Right forelimb (tissue), 1 donor: ENCODE results near the gene CA7.

Source experiments
- DNase-seq: peaks from one replicate; pipeline ENCODE4 v3.0.0-alpha.2; 2018

The CA7 gene

GRCh38 chr16:66844342-66845079, at the start of gene CA7:
Gene CA7, plus strand, starts transcription at chr16:66844414. Its CDS starts 74 bp downstream, at chr16:66844488.
- DNase-seq, result no peak

- DNase-seq, result no peak
Measured at GRCh38 chr16:66798161-66798560, 46.1 kb upstream of the CA7 start.

- no peak for DNase-seq
Measured at GRCh38 chr16:66800856-66801255, 43.4 kb upstream of the CA7 start.

- no peak for DNase-seq
Measured at GRCh38 chr16:66801320-66802105, 42.7 kb upstream of the CA7 start, which contains the start of gene TERB1. Gene TERB1, minus strand, starts transcription at chr16:66801584. Its CDS starts 4,786 bp downstream, at chr16:66796798.

GRCh38 chr16:66802159-66802558, 42.1 kb upstream of the CA7 start:
- DNase-seq, result no peak

DNA sequence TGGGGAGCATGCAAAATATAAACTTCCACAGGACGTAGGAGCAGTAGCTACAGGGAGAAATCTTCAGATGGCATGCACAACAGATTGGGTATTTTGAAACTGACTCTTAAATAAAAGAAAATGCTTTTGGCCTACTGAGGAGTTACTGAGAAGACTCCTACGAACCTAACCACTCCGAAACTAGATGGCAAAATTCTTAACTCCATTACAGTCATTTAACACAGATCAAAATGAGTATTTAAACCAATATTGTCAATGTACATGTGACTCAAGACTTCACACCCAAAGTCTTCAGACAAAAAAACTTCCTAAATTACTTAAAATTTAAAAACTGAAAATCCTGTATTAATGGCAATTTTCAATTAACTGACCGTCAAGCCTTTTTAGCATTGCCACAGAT, 34.4 kb upstream of the CA7 start:
- DNase-seq, result no peak

DNA sequence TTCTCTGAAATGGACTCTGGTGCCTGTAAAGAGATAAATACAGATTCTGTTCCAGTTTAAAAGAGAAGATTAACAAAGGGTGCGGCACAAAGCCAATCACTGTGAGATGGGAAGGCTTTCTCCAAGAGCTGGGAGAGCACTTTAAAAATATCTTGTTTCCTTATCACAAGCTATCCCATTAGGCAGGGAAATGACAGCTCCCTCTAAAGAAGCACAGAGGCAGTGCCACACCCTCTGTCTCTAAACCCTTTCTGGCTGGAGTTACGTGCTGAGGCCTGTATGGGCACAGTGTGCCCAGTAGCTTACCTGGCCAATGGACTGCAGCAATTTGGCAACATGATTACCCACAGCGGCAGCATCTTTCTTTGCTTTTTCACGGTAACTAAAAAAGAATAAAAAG, 33.8 kb upstream of the CA7 start:
- no peak for DNase-seq

DNA sequence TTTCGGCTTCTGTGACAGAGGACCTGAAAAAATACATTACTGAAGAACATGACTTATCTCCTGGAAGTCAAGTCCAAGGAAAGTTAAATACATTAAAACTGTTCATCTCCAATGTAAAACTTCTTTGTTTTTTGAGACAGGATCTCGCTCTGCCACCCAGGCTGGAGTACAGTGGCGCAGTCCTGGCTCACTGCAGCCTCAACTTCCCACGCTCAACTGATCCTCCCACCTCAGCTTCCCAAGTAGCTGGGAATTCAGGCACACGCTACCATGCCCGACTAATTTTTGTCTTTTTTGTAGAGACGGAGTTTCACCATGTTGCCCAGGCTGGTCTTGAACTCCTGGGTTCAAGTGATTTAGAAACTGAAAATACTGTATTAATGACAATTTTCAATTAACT, 33.2 kb upstream of the CA7 start:
- DNase-seq, result no peak

GRCh38 chr16:66814734-66815133, 29.5 kb upstream of the CA7 start:
- DNase-seq, result no peak

DNA sequence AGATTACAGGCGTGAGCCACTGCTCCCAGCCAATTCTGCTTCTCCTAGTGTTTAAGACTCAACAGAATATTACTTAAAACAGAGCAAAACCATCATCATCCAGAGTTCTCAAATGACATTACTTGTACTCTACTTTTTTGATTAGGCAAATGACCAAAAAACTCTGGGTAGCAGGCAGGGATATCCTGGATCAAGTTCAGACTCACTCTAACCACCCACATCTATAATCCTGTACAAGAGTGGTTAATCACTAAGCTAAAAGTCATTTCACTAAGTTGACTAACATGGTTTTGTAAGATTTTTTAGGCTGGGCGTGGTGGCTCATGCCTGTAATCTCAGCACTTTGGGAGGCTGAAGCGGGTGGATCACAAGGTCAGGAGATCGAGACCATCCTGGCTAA, 20.2 kb upstream of the CA7 start:
- DNase-seq, result no peak

DNA sequence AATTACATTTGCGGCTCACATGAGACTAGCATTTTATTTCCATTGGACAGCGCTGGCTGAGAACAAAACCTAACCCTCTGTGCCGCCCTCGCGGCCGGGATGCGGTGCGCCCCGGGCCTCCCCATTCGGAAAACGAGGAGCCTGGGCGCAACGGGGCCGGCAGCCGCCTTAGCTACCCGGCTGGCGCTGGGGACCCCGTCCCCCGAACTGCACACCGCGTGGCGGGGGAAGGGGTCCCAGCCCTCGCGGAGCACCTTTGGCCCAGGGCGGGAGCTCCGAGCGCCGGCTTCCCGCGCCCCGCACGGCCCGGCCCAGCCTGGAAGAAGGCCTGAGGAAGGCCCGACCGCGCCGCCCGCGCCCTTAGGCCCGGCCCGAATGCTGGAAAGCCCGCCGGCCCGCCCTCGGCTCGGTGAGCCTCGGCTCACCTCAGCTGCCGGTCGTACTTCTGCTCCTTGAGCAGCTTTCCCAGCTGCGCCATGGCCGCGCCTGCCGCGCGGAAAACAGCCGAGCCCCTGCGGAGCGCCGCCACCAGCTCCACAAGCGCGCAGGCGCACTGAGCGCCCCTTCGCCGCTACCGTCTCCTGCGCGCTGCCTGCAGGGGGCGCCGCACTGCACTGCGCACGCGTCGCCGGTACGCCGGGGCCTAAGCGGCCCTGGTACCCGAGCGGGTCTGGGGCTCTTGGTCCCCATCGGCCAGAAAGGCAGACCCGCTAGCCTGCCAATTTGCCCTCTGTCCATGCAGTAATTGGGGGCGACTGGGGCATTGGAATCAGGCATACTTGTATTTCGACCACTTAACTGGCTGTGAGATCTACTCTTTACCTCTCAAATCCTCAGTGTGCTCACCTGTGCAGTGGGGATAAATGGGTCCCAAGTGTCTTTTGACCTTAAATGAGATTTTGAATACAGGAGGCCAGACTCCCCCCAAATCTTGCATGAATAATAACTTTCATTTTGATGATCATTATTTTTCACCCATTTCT, 13.5 kb upstream of the CA7 start, which contains the start of gene NAE1:
TSS of gene NAE1 (minus strand) at position 555 of the 983 bp plus-strand sequence. CDS start at position 478, 77 bp downstream.
- peak; percentile 94 for DNase-seq

DNA sequence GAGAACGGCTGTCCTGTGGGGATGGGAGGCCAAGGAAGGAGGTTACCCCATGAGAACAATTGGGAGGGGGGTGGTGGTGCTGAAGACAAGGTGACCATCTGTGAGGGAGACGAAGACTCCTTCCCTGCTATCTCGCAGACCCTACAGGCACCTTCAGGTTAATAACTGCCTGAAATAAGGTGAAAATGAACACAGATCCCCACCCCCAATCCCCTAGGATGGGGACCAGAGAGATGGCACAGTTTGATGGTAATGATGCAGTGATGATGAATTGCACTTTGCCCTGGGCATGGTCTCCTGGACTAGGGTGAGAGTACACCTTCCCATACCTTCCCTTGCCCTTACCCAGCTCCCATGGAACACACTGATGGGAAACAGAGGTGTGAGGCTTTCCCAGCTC, 12.0 kb upstream of the CA7 start:
- no peak for DNase-seq

DNA sequence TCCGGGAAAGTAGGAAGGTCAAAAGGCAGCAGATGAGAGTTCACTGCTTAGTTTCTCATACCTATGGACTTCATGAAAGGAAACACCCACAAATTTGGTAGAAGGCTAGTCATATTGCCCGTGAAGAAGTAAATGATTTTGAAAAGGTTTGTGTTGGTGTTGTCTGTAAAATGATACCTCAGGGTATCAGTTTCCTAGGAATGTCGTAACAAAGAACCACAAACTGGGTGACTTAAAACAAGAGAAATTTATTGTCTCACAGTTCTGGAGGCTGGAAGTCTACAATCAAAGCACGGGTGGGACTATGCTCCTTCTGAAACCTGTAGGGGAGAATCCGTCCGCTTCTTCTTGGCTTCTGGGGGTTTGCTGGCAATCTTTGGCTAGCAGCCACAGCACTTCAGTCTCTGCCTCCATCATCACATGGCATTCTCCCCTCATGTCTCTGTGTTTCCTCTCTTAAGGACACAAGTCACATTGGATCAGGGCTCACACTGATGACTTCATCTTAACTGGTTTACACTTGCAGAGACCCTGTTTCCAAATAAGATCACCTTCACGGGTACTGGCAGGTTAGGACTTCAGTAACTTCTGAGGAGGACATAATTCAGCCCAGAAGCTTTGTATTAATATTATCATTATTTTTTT, 11.4 kb upstream of the CA7 start:
- DNase-seq, result no peak

DNA sequence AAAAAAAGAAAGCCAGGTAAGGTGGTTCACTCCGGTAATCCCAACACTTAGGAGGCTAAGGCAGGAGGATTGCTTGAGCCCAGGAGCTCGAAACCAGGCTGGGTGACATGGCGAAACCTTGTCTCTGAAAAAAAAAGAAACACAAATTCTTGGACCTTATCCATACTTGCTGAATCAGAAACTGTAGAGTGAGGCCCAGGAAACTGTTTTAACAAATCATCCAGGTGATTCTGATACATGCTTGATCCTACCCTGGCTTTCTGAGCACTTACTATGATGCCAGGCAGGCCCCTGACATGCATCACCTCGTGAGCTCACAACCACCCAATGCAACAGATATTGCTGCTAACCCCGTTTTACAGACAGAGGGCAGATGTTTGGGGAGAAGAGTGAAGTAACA, 9.5 kb upstream of the CA7 start:
- DNase-seq, result no peak

- DNase-seq, result no peak
Measured at GRCh38 chr16:66840883-66841282, 3.3 kb upstream of the CA7 start.

DNA sequence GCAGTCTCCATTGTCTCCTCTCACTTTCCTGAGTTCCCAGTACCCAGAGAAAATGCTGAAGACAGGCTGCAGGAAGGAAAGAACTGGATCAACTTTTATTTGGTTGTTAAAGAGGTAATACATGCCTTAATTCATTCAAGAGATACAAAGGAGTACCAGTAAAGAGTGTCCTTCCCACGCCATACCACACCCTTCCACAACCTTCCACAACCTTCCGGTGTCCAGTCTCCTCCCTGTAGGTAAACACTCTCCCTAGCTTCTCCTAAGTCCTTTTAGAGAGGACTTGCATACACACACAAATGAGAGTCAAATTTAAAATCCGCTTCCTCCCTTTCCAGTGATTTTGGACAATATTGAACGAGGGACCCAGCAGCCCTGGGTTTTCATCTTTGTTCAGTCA, 2.8 kb upstream of the CA7 start:
- no peak for DNase-seq

- no peak for DNase-seq
Measured at GRCh38 chr16:66842765-66843164, 1.4 kb upstream of the CA7 start.

GRCh38 chr16:66843191-66843590, 1.0 kb upstream of the CA7 start:
- DNase-seq, result no peak

DNA sequence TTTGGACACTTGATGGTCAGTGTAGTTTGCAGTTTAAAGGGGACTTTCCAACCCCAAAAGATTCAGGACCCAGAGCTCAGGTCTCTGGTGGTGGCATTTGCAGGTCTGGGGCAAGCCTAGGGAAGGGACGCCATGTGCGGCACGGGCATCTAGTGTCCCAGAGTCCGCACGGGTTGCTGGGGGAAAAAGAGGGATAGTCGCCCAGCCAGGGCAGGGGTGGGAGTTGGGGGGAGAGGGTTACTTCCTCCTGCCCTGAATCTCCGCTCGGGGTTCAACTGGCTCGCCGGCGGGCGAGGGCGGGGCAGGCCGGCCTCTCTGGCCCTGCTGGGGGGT, 239 bp upstream of the CA7 start:
- DNase-seq, result no peak

DNA sequence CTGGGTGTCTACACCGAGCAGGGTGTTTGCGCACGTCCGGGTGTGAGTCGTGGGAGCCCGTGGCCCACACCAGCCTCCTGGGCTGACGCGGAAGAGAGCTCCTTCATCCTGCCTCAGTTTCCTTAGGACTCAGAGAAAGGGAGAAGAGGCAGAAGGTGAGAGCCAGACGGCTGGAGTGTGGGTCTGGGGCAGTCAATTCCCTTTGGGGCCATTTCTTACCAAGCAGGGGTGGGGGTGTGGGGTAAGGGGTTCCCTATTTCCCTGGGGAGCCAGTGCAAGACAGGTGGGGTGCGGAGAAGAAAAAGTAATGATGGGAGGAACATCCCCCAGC, 831 bp downstream of the CA7 start:
- DNase-seq, result no peak

DNA sequence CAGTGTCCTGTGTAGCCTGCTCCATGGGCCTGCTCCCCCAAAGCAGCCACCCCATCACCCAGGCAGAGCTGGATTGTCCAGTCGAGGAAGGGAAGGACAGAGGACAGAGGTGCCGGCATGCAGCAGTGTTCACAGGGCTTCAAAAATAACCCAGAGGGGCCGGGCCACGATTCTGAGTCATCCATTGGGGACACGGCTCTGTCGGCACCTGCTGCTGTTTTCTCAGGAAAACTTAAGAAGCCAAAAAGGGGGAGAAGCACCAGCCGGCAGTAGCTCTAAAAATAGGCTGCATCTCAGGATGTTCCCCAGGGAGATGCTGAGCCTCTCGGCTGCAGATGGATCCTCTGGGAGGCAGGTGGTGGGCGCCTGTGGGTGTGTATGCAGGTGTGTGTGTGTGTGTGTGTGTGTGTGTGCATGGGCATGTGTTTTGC, 1.6 kb downstream of the CA7 start:
- DNase-seq, result no peak

DNA sequence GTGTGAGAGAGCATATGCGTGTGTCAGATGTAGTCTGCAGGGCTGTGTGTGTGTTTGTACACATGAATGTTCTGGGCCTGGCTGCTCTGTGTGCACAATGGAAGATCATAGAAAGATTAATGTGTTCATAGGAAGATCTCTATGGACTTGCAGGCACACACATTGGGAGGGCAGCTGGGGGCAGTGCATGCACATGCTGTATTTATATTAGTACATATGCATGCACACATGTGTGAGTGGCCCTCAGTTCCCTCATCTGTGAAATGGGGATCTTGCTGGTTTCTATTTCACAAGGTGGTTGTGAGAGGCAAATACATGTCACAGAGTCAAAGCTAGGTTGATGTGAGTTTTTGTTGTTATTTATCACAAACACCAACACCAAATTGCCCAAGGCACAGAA, 2.1 kb downstream of the CA7 start:
- DNase-seq, result no peak

- DNase-seq, result no peak
Measured at GRCh38 chr16:66846831-66847230, 2.6 kb downstream of the CA7 start.
